CD4-positive, alpha-beta T cell (primary cell): Measurements from ENCODE around the gene CDKN1C. TPM values are rescaled to one million over a fixed set of nuclear protein-coding genes. Genes with fewer than 3 reads are reported as not detected.

Experiments
- ATAC-seq: fragments of 200-7000 bp; cut with Tn5 transposase; one replicate; pipeline ENCODE4 v1.10.0; 2022; ENCODE audit warnings: mild to moderate bottlenecking; ENCODE audit not compliant: poor library complexity
- CTCF ChIA-PET: fragments of 350-600 bp; sonication (Branson Sonifier 250); formaldehyde crosslinking; loops from one replicate; lab custom pipeline; 2021; ENCODE audit warnings: antibody characterized with exemption, inconsistent platforms; lab: Charles Lee
- POLR2A ChIA-PET: fragments of 350-600 bp; sonication (Branson Sonifier 250); formaldehyde crosslinking; loops from one replicate; lab custom pipeline; 2021; ENCODE audit warnings: antibody characterized with exemption, inconsistent platforms; lab: Charles Lee
- DNase-seq, 14 experiments: peaks; one replicate each; pipeline ENCODE4 v3.0.0-alpha.2; 2013 to 2020; ENCODE audit warnings: mixed read lengths in 2 of 14
- H3K27ac ChIP-seq, 2 donors: one replicate each; pipeline versions ENCODE4 v1.5.1 to v1.7.0; 2013; ENCODE audit warnings: low read length in 2 of 2, low read depth in 1 of 2, mild to moderate bottlenecking in 1 of 2
- H3K27me3 ChIP-seq, 2 experiments: 1 replicate in 1 of 2; 2 replicates in 1 of 2; pipeline versions ENCODE4 v1.6.1 to v1.7.0; 2013; ENCODE audit warnings: low read length in 2 of 2, control low read depth in 1 of 2, mild to moderate bottlenecking in 1 of 2, moderate library complexity in 1 of 2; ENCODE audit not compliant: insufficient read depth in 2 of 2, control insufficient read depth in 1 of 2
- H3K36me3 ChIP-seq: one replicate; pipeline ENCODE4 v1.6.1; 2013; ENCODE audit warnings: low read length, control low read depth; ENCODE audit not compliant: insufficient read depth
- H3K4me1 ChIP-seq: one replicate; pipeline ENCODE4 v1.6.1; 2013; ENCODE audit warnings: low read length, control low read depth; ENCODE audit not compliant: insufficient read depth
- H3K4me3 ChIP-seq: one replicate; pipeline ENCODE4 v1.5.1; 2013; ENCODE audit warnings: mild to moderate bottlenecking, low read length, moderate library complexity
- H3K9me3 ChIP-seq, 2 experiments: 1 replicate in 1 of 2; 2 replicates in 1 of 2; pipeline versions ENCODE4 v1.6.1 to v1.7.0; 2013; ENCODE audit warnings: low read length in 2 of 2, mild to moderate bottlenecking in 2 of 2, control low read depth in 1 of 2, moderate library complexity in 1 of 2; ENCODE audit not compliant: control insufficient read depth in 1 of 2, insufficient read depth in 1 of 2
- H3K27ac Mint-ChIP-seq: one replicate; pipeline ENCODE4 v1.8.0; 2020; ENCODE audit warnings: mixed read lengths
- H3K27me3 Mint-ChIP-seq: one replicate; pipeline ENCODE4 v1.8.0; 2021; ENCODE audit warnings: mixed read lengths
- H3K36me3 Mint-ChIP-seq: one replicate; pipeline ENCODE4 v1.8.0; 2021; ENCODE audit warnings: low read depth, mixed read lengths
- H3K4me1 Mint-ChIP-seq: one replicate; pipeline ENCODE4 v1.8.0; 2021; ENCODE audit warnings: low read depth, mixed read lengths
- H3K4me3 Mint-ChIP-seq: one replicate; pipeline ENCODE4 v1.8.0; 2020; ENCODE audit warnings: mild to moderate bottlenecking, mixed read lengths
- H3K9me3 Mint-ChIP-seq: one replicate; pipeline ENCODE4 v1.8.0; 2020; ENCODE audit warnings: mixed read lengths
- intact Hi-C, 2 experiments: fragments of 100-400 bp; cut with DNase I in 1 of 2; cut with micrococcal nuclease in 1 of 2; formaldehyde crosslinking; loops; one replicate each; pipeline versions ENCODE4 v1.15.1 to v1.9.0; 2023 to 2025; cut with DNase I, micrococcal nuclease
- total RNA-seq, 174 experiments: library from RNA in 2 of 174; stranded (reverse) in 2 of 174; gene quantifications; one replicate each; pipeline ENCODE4 v1.2.3 and lab custom pipeline; 2021 to 2026
- TF ChIP-seq, protein P1 (sequence below): fragments of 200-600 bp; IDR thresholded peaks from one replicate; pipeline ENCODE4 v1.8.0; 2022; ENCODE audit warnings: antibody characterized with exemption, mild to moderate bottlenecking

Gene CDKN1C
- total RNA-seq, 2 experiments from 2014 or later, result 1.9 to 2.5 TPM

DNA sequence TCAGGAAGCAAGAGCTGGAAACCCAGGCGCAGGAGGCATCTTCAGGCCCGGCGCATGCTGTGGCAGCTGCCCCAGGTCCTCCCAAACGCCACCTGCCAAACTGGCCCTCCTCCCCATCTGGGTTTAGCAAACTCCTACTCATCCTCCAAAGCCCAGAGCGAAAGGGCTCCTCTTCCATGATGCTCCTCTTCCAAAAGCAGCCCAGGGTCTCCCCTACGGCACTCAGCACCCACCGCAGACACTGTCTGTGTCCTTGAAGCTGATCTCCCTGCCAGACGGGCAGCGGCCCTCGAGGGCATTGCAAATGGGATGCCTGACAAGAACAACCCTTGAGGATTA, 25.9 kb downstream of the CDKN1C start:
- no peaks in the 10 kb centered on the region for H3K9me3 Mint-ChIP-seq
- DNase-seq (no peak), ATAC-seq (no peak)
- Histone ChIP-seq H3K4me1 (no peaks in the 10 kb centered on the region), H3K36me3 (no peaks in the 10 kb centered on the region), H3K27me3 (peaks cover 19 to 35% of the 10 kb centered on the region in 2 experiments), H3K9me3 (peaks cover 0 to 5% of the 10 kb centered on the region in 2 experiments), H3K4me3 (no peak overlapping the region), H3K27ac (no peak overlapping the region)
- TF ChIP-seq, protein P1, sequence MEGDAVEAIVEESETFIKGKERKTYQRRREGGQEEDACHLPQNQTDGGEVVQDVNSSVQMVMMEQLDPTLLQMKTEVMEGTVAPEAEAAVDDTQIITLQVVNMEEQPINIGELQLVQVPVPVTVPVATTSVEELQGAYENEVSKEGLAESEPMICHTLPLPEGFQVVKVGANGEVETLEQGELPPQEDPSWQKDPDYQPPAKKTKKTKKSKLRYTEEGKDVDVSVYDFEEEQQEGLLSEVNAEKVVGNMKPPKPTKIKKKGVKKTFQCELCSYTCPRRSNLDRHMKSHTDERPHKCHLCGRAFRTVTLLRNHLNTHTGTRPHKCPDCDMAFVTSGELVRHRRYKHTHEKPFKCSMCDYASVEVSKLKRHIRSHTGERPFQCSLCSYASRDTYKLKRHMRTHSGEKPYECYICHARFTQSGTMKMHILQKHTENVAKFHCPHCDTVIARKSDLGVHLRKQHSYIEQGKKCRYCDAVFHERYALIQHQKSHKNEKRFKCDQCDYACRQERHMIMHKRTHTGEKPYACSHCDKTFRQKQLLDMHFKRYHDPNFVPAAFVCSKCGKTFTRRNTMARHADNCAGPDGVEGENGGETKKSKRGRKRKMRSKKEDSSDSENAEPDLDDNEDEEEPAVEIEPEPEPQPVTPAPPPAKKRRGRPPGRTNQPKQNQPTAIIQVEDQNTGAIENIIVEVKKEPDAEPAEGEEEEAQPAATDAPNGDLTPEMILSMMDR, result no peak
- intact Hi-C loops, result no loop called here
- ChIA-PET POLR2A (no interaction called here), CTCF (no interaction called here)
- no peak overlapping the region for H3K27ac Mint-ChIP-seq
- no peak overlapping the region for H3K4me3 Mint-ChIP-seq
- no peaks in the 10 kb centered on the region for H3K4me1 Mint-ChIP-seq
- H3K36me3 Mint-ChIP-seq, result no peaks in the 10 kb centered on the region
- peaks cover 31% of the 10 kb centered on the region for H3K27me3 Mint-ChIP-seq

DNA sequence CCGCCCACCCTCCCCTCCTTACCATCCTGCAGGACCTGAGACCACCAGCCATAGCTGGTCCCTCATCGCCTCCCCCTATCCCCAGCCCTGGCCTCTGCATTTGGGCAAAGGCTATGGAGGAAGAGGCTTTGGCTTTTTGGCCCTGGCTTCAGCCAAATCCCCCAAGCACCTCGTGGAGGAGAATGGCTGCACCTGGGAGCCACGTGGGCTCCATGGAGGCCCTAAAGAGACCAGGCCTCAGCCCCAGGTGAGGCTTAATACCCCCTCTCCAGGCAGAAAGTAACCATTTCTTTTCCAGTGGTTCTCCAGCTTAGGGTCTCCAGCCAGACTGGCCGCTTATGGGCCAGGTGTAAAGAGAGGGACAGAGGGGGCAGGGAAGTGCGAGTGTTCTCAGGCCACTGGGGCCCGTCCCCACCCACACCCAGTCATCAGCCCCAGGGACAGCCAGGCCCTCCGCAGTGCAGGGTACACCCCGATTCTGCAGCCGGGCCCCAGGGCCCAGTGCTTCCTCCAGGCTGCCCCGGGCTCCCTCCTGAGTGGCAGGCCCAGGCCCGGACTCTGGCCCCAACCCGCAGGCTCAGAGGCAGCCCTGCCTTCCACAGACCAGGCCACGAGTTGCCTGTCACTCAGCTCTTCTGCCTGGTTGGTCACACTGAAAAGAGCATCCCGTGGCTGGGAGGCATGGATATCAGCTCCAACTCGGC, 26.4 kb downstream of the CDKN1C start:
- H3K4me1 Mint-ChIP-seq, result no peaks in the 10 kb centered on the region
- no peak overlapping the region for H3K4me3 ChIP-seq
- H3K4me1 ChIP-seq, result no peaks in the 10 kb centered on the region
- no peak overlapping the region for H3K4me3 Mint-ChIP-seq
- H3K9me3 ChIP-seq, result peaks cover 0 to 2% of the 10 kb centered on the region in 2 experiments
- POLR2A ChIA-PET, result no interaction called here
- no peaks in the 10 kb centered on the region for H3K9me3 Mint-ChIP-seq
- H3K27ac ChIP-seq, result no peak overlapping the region
- intact Hi-C loops, result no loop called here
- H3K27me3 ChIP-seq, result peaks cover 14 to 30% of the 10 kb centered on the region in 2 experiments
- no peaks in the 10 kb centered on the region for H3K36me3 Mint-ChIP-seq
- H3K36me3 ChIP-seq, result no peaks in the 10 kb centered on the region
- CTCF ChIA-PET, result no interaction called here
- H3K27ac Mint-ChIP-seq, result no peak overlapping the region
- ATAC-seq, result no peak
- no peak for DNase-seq
- TF ChIP-seq, protein P1, result no peak
- peaks cover 26% of the 10 kb centered on the region for H3K27me3 Mint-ChIP-seq

DNA sequence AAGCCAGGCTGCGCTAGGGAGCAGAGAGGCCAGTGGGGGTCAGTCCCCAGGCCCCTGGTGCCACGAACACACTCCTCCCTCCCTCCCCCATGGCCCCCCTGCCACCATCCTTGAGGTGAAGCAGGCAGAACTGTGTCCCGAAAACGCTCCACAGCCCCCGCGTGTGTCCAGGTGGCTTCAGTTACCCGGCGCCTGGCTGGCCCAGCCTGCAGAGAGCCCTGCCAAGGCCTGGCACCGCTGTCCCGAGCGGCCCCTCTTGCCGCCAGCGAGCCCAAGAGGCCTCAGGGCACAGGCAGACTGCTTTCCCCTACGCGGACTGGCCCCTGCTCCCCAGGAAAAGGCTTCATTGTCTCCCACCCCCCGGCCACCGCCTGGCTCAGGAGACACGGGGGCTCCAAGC, 27.7 kb downstream of the CDKN1C start:
- Mint-ChIP-seq H3K36me3 (no peaks in the 10 kb centered on the region), H3K9me3 (no peaks in the 10 kb centered on the region), H3K27me3 (peaks cover 16% of the 10 kb centered on the region), H3K4me3 (no peak overlapping the region), H3K27ac (no peak overlapping the region), H3K4me1 (no peaks in the 10 kb centered on the region)
- no peak for DNase-seq
- no peak for ATAC-seq
- H3K4me3 ChIP-seq, result no peak overlapping the region
- CTCF ChIA-PET, result no interaction called here
- H3K36me3 ChIP-seq, result no peaks in the 10 kb centered on the region
- H3K27ac ChIP-seq, result no peak overlapping the region
- TF ChIP-seq, protein P1, result no peak
- H3K4me1 ChIP-seq, result no peaks in the 10 kb centered on the region
- POLR2A ChIA-PET, result no interaction called here
- intact Hi-C loops, result no loop called here
- peaks cover 0 to 11% of the 10 kb centered on the region in 2 experiments for H3K9me3 ChIP-seq
- peaks cover 9 to 18% of the 10 kb centered on the region in 2 experiments for H3K27me3 ChIP-seq
